ENCODE results near the gene WDR1.

Gene WDR1

GRCh38 chr4:10116569-10117358 lies at the start of gene WDR1:
Gene WDR1, minus strand, starts transcription at chr4:10116799. Its CDS starts 133 bp downstream, at chr4:10116666.
- DNase-seq: peak; percentile 88

- no peak for DNase-seq
These were observed 48.3 kb upstream of the WDR1 start for GRCh38 chr4:10164877-10165283.

- no peak for DNase-seq
These were observed 46.7 kb upstream of the WDR1 start for GRCh38 chr4:10163296-10163695.

GRCh38 chr4:10162341-10163000 lies 45.9 kb upstream of the WDR1 start:
- no peak for DNase-seq

GRCh38 chr4:10161840-10162239 lies 45.2 kb upstream of the WDR1 start:
- peak; percentile 9 for DNase-seq

- DNase-seq: no peak
These were observed 44.5 kb upstream of the WDR1 start for GRCh38 chr4:10161146-10161545.

GRCh38 chr4:10160281-10160856 lies 43.8 kb upstream of the WDR1 start:
- DNase-seq: no peak

GRCh38 chr4:10159671-10160070 lies 43.1 kb upstream of the WDR1 start:
- DNase-seq: no peak

GRCh38 chr4:10158333-10158942 lies 41.8 kb upstream of the WDR1 start:
- DNase-seq: no peak

- peak; percentile 35 for DNase-seq
These were observed 41.1 kb upstream of the WDR1 start for GRCh38 chr4:10157478-10158332.

- no peak for DNase-seq
These were observed 37.6 kb upstream of the WDR1 start for GRCh38 chr4:10154241-10154640.

- no peak for DNase-seq
These were observed 36.6 kb upstream of the WDR1 start for GRCh38 chr4:10153161-10153560.

- DNase-seq: no peak
These were observed 34.6 kb upstream of the WDR1 start for GRCh38 chr4:10151182-10151581.

GRCh38 chr4:10144966-10145365 lies 28.4 kb upstream of the WDR1 start:
- DNase-seq: no peak

- DNase-seq: no peak
These were observed 27.9 kb upstream of the WDR1 start for GRCh38 chr4:10144479-10144878.

- no peak for DNase-seq
These were observed 26.6 kb upstream of the WDR1 start for GRCh38 chr4:10143171-10143570.

GRCh38 chr4:10140866-10141759 lies 24.5 kb upstream of the WDR1 start:
- DNase-seq: no peak

GRCh38 chr4:10139518-10139917 lies 22.9 kb upstream of the WDR1 start:
- no peak for DNase-seq

- DNase-seq: no peak
These were observed 18.7 kb upstream of the WDR1 start for GRCh38 chr4:10135260-10135659.

GRCh38 chr4:10134141-10134540 lies 17.5 kb upstream of the WDR1 start:
- no peak for DNase-seq

- no peak for DNase-seq
These were observed 14.6 kb upstream of the WDR1 start for GRCh38 chr4:10131202-10131601.
